Liver (tissue), 3 donors: ENCODE measurements around the gene POLG.

ENCODE experiments used
- CTCF ChIP-seq: fragments of 150-350 bp; IDR thresholded peaks from 2 replicates; pipeline ENCODE4 v1.5.1; 2017; ENCODE audit warnings: improper control_type of control experiment, low read depth, low read length; ENCODE audit not compliant: missing input control
- EGR1 ChIP-seq, 2 donors: IDR thresholded peaks; 2 replicates each; pipeline ENCODE4 v1.6.1; 2016 to 2018; ENCODE audit warnings: antibody characterized with exemption in 2 of 2, low read depth in 2 of 2
- RAD21 ChIP-seq, 2 donors: IDR thresholded peaks; 2 replicates each; pipeline ENCODE4 v1.6.1; 2016; ENCODE audit warnings: antibody characterized with exemption in 2 of 2, mild to moderate bottlenecking in 2 of 2
- REST ChIP-seq: IDR thresholded peaks from 2 replicates; pipeline ENCODE4 v1.6.1; 2016; ENCODE audit warnings: antibody characterized with exemption, mild to moderate bottlenecking
- donor health status: healthy.
- donor health status: healthy.

GRCh38 chr15:89309993-89310392 is 24.6 kb downstream of the POLG start:
- TF ChIP-seq REST (no peak), CTCF (no peak), RAD21 (IDR thresholded peaks at IDR 0.05) (no peak), EGR1 (IDR thresholded peaks at IDR 0.05; ENCODE audit: low read depth in 2 of 2) (no peak)
